Transverse colon (tissue), 4 donors: ENCODE results near the gene BMP7.

Experiments
- POLR2A ChIP-seq: fragments of 450-650 bp; IDR thresholded peaks from one replicate; pipeline ENCODE4 v1.6.1; 2016; ENCODE audit warnings: antibody characterized with exemption, mild to moderate bottlenecking, moderate library complexity
- POLR2AphosphoS5 ChIP-seq, 3 donors: sonication (generic); formaldehyde crosslinking; IDR thresholded peaks; one replicate each; pipeline ENCODE4 v1.6.1; 2016; ENCODE audit warnings: antibody characterized with exemption in 3 of 3
- TF ChIP-seq, protein P1 (sequence below), 5 experiments: fragments of 200-600 bp in 3 of 5; fragments of 450-650 bp in 2 of 5; sonication (generic) in 3 of 5; IDR thresholded peaks; 1 replicate in 2 of 5; 2 replicates in 3 of 5; pipeline ENCODE4 v1.5.1; 2016 to 2017; ENCODE audit warnings: antibody characterized with exemption in 5 of 5, inconsistent platforms in 3 of 5, mild to moderate bottlenecking in 2 of 5, moderate library complexity in 1 of 5

DNA sequence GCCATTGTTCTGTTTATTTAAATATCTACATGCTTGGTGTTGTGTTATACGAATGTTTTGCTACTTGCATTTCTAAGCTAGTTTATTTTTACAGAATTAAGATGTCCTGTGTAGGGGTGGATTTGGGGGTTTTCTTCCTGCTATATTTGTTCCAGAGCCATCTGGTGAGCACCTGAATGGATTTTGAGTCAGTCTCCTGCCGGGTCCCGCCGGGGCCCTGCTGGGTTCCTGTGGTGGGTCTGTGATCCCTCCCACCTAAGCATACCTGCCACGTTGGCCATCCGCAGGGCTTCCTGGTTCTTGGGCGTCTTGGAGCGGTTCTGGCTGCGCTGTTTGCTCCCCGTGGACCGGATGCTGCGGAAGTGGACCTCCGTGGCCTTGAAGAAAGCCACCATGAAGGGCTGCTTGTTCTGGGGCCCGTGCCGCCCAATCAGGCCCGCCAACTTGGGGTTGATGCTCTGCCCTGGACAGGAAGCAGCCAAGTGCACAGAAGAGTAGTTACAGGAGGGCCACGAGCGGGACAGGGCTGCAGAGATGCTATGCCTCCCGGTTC lies 82.9 kb downstream of the BMP7 start:
- TF ChIP-seq, protein P1, sequence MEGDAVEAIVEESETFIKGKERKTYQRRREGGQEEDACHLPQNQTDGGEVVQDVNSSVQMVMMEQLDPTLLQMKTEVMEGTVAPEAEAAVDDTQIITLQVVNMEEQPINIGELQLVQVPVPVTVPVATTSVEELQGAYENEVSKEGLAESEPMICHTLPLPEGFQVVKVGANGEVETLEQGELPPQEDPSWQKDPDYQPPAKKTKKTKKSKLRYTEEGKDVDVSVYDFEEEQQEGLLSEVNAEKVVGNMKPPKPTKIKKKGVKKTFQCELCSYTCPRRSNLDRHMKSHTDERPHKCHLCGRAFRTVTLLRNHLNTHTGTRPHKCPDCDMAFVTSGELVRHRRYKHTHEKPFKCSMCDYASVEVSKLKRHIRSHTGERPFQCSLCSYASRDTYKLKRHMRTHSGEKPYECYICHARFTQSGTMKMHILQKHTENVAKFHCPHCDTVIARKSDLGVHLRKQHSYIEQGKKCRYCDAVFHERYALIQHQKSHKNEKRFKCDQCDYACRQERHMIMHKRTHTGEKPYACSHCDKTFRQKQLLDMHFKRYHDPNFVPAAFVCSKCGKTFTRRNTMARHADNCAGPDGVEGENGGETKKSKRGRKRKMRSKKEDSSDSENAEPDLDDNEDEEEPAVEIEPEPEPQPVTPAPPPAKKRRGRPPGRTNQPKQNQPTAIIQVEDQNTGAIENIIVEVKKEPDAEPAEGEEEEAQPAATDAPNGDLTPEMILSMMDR (IDR thresholded peaks at IDR 0.05): no peak
- TF ChIP-seq POLR2A (no peak), POLR2AphosphoS5 (IDR thresholded peaks at IDR 0.05) (no peak)
